SK-N-SH (cell line): ENCODE data around the gene CT45A5. TPM values are rescaled to one million over a fixed set of nuclear protein-coding genes. Genes with fewer than 3 reads are reported as not detected.
"Not testable (repeated sequence)": the region's sequence is repeated elsewhere in the genome, so short reads cannot be mapped to it uniquely, and the experiment has no call there.

ENCODE experiments used
- CTCF ChIA-PET: fragments of 300-600, 350-600 bp; formaldehyde crosslinking; extraction: SDS; loops from one replicate; lab custom pipeline; 2021; lab: Yijun Ruan, JAX
- POLR2A ChIA-PET: fragments of 350-600 bp; sonication (Branson Sonifier 250); formaldehyde crosslinking; extraction: SDS; loops from one replicate; lab custom pipeline; 2020; ENCODE audit warnings: antibody characterized with exemption, inconsistent platforms; lab: Yijun Ruan, JAX
- DNase-seq: peaks from one replicate; pipeline ENCODE4 v3.0.0; 2012
- H2AFZ ChIP-seq: fragments of 200-600 bp; sonication (generic); 2 replicates; pipeline ENCODE4 v1.8.1; 2016; ENCODE audit warnings: antibody characterized with exemption, mild to moderate bottlenecking, low read depth
- H3F3A ChIP-seq: fragments of 200-600 bp; sonication (generic); replicated peaks from 2 replicates; pipeline ENCODE3; 2016; ENCODE audit warnings: antibody characterized with exemption, mild to moderate bottlenecking; ENCODE audit not compliant: insufficient read depth
- H3K27ac ChIP-seq, 2 experiments: fragments of 200-500 bp in 1 of 2; fragments of 200-600 bp in 1 of 2; sonication (Bioruptor generic) in 1 of 2; sonication (generic), shearing (Covaris generic) in 1 of 2; 2 replicates each; pipeline versions ENCODE4 v1.5.1 to v1.6.1; 2014 to 2016; ENCODE audit warnings: low read depth in 2 of 2, inconsistent platforms in 1 of 2, low read length in 1 of 2, mild to moderate bottlenecking in 1 of 2, mixed read lengths in 1 of 2
- H3K27me3 ChIP-seq: fragments of 200-600 bp; sonication (generic), shearing (Covaris generic); 2 replicates; pipeline ENCODE4 v1.6.1; 2016; ENCODE audit warnings: mixed run types; ENCODE audit not compliant: insufficient read depth
- H3K36me3 ChIP-seq, 2 experiments: fragments of 200-500 bp in 1 of 2; fragments of 200-600 bp in 1 of 2; sonication (Bioruptor generic) in 1 of 2; sonication (generic) in 1 of 2; replicated peaks in 1 of 2; 2 replicates each; pipeline versions ENCODE3 to v1.5.1; 2014 to 2016; ENCODE audit warnings: low read length in 1 of 2, mild to moderate bottlenecking in 1 of 2; ENCODE audit not compliant: insufficient read depth in 2 of 2, control insufficient read depth in 1 of 2
- H3K4me1 ChIP-seq, 2 experiments: fragments of 200-500 bp in 1 of 2; fragments of 200-600 bp in 1 of 2; sonication (Bioruptor generic) in 1 of 2; sonication (generic), shearing (Covaris generic) in 1 of 2; 2 replicates each; pipeline versions ENCODE4 v1.5.1 to v1.6.1; 2014 to 2016; ENCODE audit warnings: low read depth in 1 of 2, low read length in 1 of 2, mixed run types in 1 of 2; ENCODE audit not compliant: insufficient read depth in 2 of 2, control insufficient read depth in 1 of 2
- H3K4me2 ChIP-seq: fragments of 200-600 bp; sonication (generic), shearing (Covaris generic); 2 replicates; pipeline ENCODE4 v1.6.1; 2017; ENCODE audit warnings: mixed run types
- H3K4me3 ChIP-seq, 2 experiments: fragments of 200-500 bp in 1 of 2; fragments of 200-600 bp in 1 of 2; sonication (Bioruptor generic) in 1 of 2; sonication (generic), shearing (Covaris generic) in 1 of 2; 2 replicates each; pipeline versions ENCODE4 v1.5.1 to v1.8.1; 2014 to 2016; ENCODE audit warnings: low read depth in 2 of 2, inconsistent platforms in 1 of 2, low read length in 1 of 2, mild to moderate bottlenecking in 1 of 2, mixed read lengths in 1 of 2, moderate library complexity in 1 of 2
- H3K79me2 ChIP-seq: fragments of 200-600 bp; sonication (generic); 2 replicates; pipeline ENCODE4 v1.8.1; 2017; ENCODE audit warnings: mild to moderate bottlenecking; ENCODE audit not compliant: insufficient read depth
- H3K9ac ChIP-seq: fragments of 200-600 bp; sonication (generic); 2 replicates; pipeline ENCODE4 v1.6.1; 2017; ENCODE audit warnings: mixed run types
- H3K9me2 ChIP-seq: fragments of 200-600 bp; sonication (generic); 2 replicates; pipeline ENCODE4 v1.6.1; 2017; ENCODE audit warnings: mixed run types
- H3K9me3 ChIP-seq: fragments of 200-600 bp; sonication (generic); 2 replicates; pipeline ENCODE4 v1.6.1; 2017; ENCODE audit warnings: mixed run types, mild to moderate bottlenecking, moderate library complexity
- H4K20me1 ChIP-seq: fragments of 200-600 bp; sonication (generic); 2 replicates; pipeline ENCODE4 v1.6.1; 2017; ENCODE audit warnings: mild to moderate bottlenecking, mixed run types; ENCODE audit not compliant: insufficient read depth
- WGBS: methylation state at CpG from one replicate; pipeline ENCODE4 v1.1.6; 2017; ENCODE audit warnings: low lambda C conversion rate; 5-methylcytosine and 5-hydroxymethylcytosine counted together
- polyA plus RNA-seq, 3 experiments: library from polyadenylated mRNA; depleted of rRNA; stranded (reverse); fragments of >200 nt; gene quantifications; 2 replicates each; pipeline ENCODE4 v1.2.3, GENCODE V29; 2012

The CT45A5 gene
- polyA plus RNA-seq (2012; rRNA removed): not detected in 2 replicates
- polyA plus RNA-seq (2012; cell fraction: cytosol; rRNA removed): not detected in 2 replicates
- polyA plus RNA-seq (2012; cell fraction: nucleus; rRNA removed): not detected in 2 replicates

- H3K27me3 ChIP-seq, H3K9ac ChIP-seq, H3K79me2 ChIP-seq, H3K27ac ChIP-seq, H3K4me2 ChIP-seq, H2AFZ ChIP-seq, CTCF ChIA-PET, H3K9me3 ChIP-seq, H3F3A ChIP-seq, H3K9me2 ChIP-seq, H3K36me3 ChIP-seq, DNase-seq, H3K4me3 ChIP-seq, H3K4me1 ChIP-seq, POLR2A ChIA-PET, H4K20me1 ChIP-seq: not testable (repeated sequence)
- WGBS: no CpG with 5 or more reads among the region's 16 CpGs
Observed at GRCh38 chrX:135785403-135785802, at the start of gene CT45A5. Gene CT45A5 (minus strand): TSS chrX:135785503. CDS start chrX:135781729, 3,774 bp downstream.

- DNase-seq, CTCF ChIA-PET, H4K20me1 ChIP-seq, H3K79me2 ChIP-seq, H3K27ac ChIP-seq, H3K4me3 ChIP-seq, POLR2A ChIA-PET, H3K36me3 ChIP-seq, H3K27me3 ChIP-seq, H3K9ac ChIP-seq, H3F3A ChIP-seq, H3K4me2 ChIP-seq, H3K9me2 ChIP-seq, H3K4me1 ChIP-seq, H2AFZ ChIP-seq, H3K9me3 ChIP-seq: not testable (repeated sequence)
- no CpG with 5 or more reads among the region's 17 CpGs for WGBS
Observed at GRCh38 chrX:135819912-135820311, 34.6 kb upstream of the CT45A5 start, which contains the start of gene CT45A2. Gene CT45A2 (minus strand): TSS chrX:135820012. CDS start chrX:135816265, 3,747 bp downstream.

GRCh38 chrX:135802687-135803086, 17.4 kb upstream of the CT45A5 start, which contains the start of gene CT45A6:
Gene CT45A6 (minus strand): TSS chrX:135802787. CDS start chrX:135798993, 3,794 bp downstream.
- H3K9ac ChIP-seq, H4K20me1 ChIP-seq, H3K79me2 ChIP-seq, H3K27ac ChIP-seq, H3F3A ChIP-seq, H3K36me3 ChIP-seq, H3K4me3 ChIP-seq, H2AFZ ChIP-seq, H3K9me3 ChIP-seq, POLR2A ChIA-PET, CTCF ChIA-PET, DNase-seq, H3K27me3 ChIP-seq, H3K9me2 ChIP-seq, H3K4me2 ChIP-seq, H3K4me1 ChIP-seq: not testable (repeated sequence)
- no CpG with 5 or more reads among the region's 16 CpGs for WGBS

- H3K79me2 ChIP-seq, H3K27ac ChIP-seq, H3K4me2 ChIP-seq, H3K4me1 ChIP-seq, CTCF ChIA-PET, H4K20me1 ChIP-seq, H3K9me2 ChIP-seq, H3K36me3 ChIP-seq, H3K9ac ChIP-seq, DNase-seq, H2AFZ ChIP-seq, H3F3A ChIP-seq, POLR2A ChIA-PET, H3K27me3 ChIP-seq, H3K4me3 ChIP-seq, H3K9me3 ChIP-seq: not testable (repeated sequence)
- no CpG with 5 or more reads among the region's 17 CpGs for WGBS
Observed at GRCh38 chrX:135768091-135768490, 17.2 kb downstream of the CT45A5 start, which contains the start of gene CT45A3. Gene CT45A3 (minus strand): TSS chrX:135768191. CDS start chrX:135764444, 3,747 bp downstream.

GRCh38 chrX:135744739-135745138, 40.6 kb downstream of the CT45A5 start:
- H4K20me1 ChIP-seq, H3K4me2 ChIP-seq, H3K9me3 ChIP-seq, H3K4me3 ChIP-seq, H3K27ac ChIP-seq, H3K4me1 ChIP-seq, H3K27me3 ChIP-seq, H3K36me3 ChIP-seq, H3F3A ChIP-seq, H2AFZ ChIP-seq, CTCF ChIA-PET, H3K79me2 ChIP-seq, H3K9me2 ChIP-seq, H3K9ac ChIP-seq, POLR2A ChIA-PET, DNase-seq: not testable (repeated sequence)
- 34% methylated on average over 4 of the region's 4 CpGs for whole genome bisulfite sequencing
